GM18526 (cell line): Measurements from ENCODE around the gene SPATA6L.

ENCODE experiments used
- POLR2A ChIP-seq: IDR thresholded peaks from 3 replicates; pipeline ENCODE4 v1.6.1; 2011; ENCODE audit not compliant: insufficient read length; ENCODE audit errors: extremely low read depth

SPATA6L gene

GRCh38 chr9:4666042-4666699 is at the start of gene SPATA6L:
Gene SPATA6L (minus strand): TSS chr9:4666480. CDS start chr9:4666250, 230 bp downstream.
- TF ChIP-seq POLR2A: no peak

- no peak for TF ChIP-seq POLR2A
Measured at GRCh38 chr9:4714266-4715016, 48.2 kb upstream of the SPATA6L start.

- no peak for TF ChIP-seq POLR2A
Measured at GRCh38 chr9:4713849-4714248, 47.6 kb upstream of the SPATA6L start.

- no peak for TF ChIP-seq POLR2A
Measured at GRCh38 chr9:4709380-4709779, 43.1 kb upstream of the SPATA6L start.

GRCh38 chr9:4706971-4707622 is 40.8 kb upstream of the SPATA6L start:
- no peak for TF ChIP-seq POLR2A

- TF ChIP-seq POLR2A: no peak
Measured at GRCh38 chr9:4706021-4706420, 39.7 kb upstream of the SPATA6L start.

GRCh38 chr9:4704129-4704528 is 37.8 kb upstream of the SPATA6L start:
- no peak for TF ChIP-seq POLR2A

- no peak for TF ChIP-seq POLR2A
Measured at GRCh38 chr9:4701526-4701925, 35.2 kb upstream of the SPATA6L start.

GRCh38 chr9:4700932-4701331 is 34.7 kb upstream of the SPATA6L start:
- TF ChIP-seq POLR2A: no peak

- TF ChIP-seq POLR2A: no peak
Measured at GRCh38 chr9:4700091-4700490, 33.8 kb upstream of the SPATA6L start.

- no peak for TF ChIP-seq POLR2A
Measured at GRCh38 chr9:4691795-4692194, 25.5 kb upstream of the SPATA6L start.

- TF ChIP-seq POLR2A: no peak
Measured at GRCh38 chr9:4690144-4690543, 23.9 kb upstream of the SPATA6L start.

GRCh38 chr9:4689687-4690104 is 23.4 kb upstream of the SPATA6L start:
- TF ChIP-seq POLR2A: no peak

GRCh38 chr9:4689021-4689420 is 22.7 kb upstream of the SPATA6L start:
- no peak for TF ChIP-seq POLR2A

- no peak for TF ChIP-seq POLR2A
Measured at GRCh38 chr9:4686584-4686983, 20.3 kb upstream of the SPATA6L start.

- no peak for TF ChIP-seq POLR2A
Measured at GRCh38 chr9:4686112-4686511, 19.8 kb upstream of the SPATA6L start.
